C4-2B (cell line): Measurements from ENCODE around the gene DEPP1.

Source experiments
- ZFX ChIP-seq: fragments of 450-650 bp; IDR thresholded peaks from 2 replicates; pipeline ENCODE4 v1.6.1; 2017
- TF ChIP-seq, protein P1 (sequence below): fragments of 450-650 bp; conservative IDR thresholded peaks from 2 replicates; pipeline ENCODE4 v1.5.1; 2017; ENCODE audit warnings: mild to moderate bottlenecking

DNA sequence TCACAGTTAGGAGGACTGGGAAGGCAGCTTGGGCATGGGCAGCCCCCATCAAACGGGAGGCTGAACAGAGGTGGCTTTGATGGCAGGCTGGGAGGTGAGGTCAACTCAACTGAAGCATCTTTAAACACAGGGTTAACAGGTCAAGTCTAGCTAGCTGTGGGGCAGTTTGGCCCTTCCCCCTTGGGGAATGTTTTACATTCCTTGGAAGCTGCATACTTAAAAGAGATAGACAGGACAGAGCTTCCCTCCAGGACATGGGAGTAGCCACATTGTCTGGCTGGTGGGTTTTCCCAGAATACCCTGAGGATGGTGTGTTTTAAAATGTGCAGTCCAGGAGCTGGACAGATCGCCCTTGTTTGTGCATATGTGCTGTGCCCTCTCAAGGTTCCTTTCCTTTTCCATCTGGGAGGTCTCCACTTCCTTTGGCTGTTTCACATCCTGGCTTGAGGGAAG is 25.8 kb downstream of the DEPP1 start:
- TF ChIP-seq, protein P1, sequence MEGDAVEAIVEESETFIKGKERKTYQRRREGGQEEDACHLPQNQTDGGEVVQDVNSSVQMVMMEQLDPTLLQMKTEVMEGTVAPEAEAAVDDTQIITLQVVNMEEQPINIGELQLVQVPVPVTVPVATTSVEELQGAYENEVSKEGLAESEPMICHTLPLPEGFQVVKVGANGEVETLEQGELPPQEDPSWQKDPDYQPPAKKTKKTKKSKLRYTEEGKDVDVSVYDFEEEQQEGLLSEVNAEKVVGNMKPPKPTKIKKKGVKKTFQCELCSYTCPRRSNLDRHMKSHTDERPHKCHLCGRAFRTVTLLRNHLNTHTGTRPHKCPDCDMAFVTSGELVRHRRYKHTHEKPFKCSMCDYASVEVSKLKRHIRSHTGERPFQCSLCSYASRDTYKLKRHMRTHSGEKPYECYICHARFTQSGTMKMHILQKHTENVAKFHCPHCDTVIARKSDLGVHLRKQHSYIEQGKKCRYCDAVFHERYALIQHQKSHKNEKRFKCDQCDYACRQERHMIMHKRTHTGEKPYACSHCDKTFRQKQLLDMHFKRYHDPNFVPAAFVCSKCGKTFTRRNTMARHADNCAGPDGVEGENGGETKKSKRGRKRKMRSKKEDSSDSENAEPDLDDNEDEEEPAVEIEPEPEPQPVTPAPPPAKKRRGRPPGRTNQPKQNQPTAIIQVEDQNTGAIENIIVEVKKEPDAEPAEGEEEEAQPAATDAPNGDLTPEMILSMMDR: no peak
- no peak for TF ChIP-seq ZFX
